Measurements from ENCODE around the gene COL4A1.

GRCh38 chr13:110347088-110347487 is 40.1 kb upstream of the COL4A1 start:
- TF ChIP-seq CTCF (IDR thresholded peaks at IDR 0.05) (no peak), POLR2AphosphoS5 (IDR thresholded peaks at IDR 0.05; ENCODE audit: insufficient read depth in 1 of 2, low read depth in 1 of 2) (no peak)

Measured in vagina (tissue), 2 donors.